Gastrocnemius medialis (tissue), 4 donors: ENCODE measurements around the gene TRAF4.

Experiments
- POLR2A ChIP-seq, 2 donors: fragments of 450-650 bp; IDR thresholded peaks; one replicate each; pipeline ENCODE4 v1.6.1; 2017; ENCODE audit warnings: antibody characterized with exemption in 2 of 2, mild to moderate bottlenecking in 2 of 2, moderate library complexity in 2 of 2
- TF ChIP-seq, protein P1 (sequence below), 5 experiments: fragments of 450-650 bp in 3 of 5; fragments of 200-600 bp in 2 of 5; sonication (generic) in 2 of 5; IDR thresholded peaks in 4 of 5; conservative IDR thresholded peaks in 1 of 5; 1 replicate in 4 of 5; 2 replicates in 1 of 5; pipeline ENCODE4 v1.5.1; 2016 to 2019; ENCODE audit warnings: antibody characterized with exemption in 5 of 5, mild to moderate bottlenecking in 3 of 5, moderate library complexity in 3 of 5

DNA sequence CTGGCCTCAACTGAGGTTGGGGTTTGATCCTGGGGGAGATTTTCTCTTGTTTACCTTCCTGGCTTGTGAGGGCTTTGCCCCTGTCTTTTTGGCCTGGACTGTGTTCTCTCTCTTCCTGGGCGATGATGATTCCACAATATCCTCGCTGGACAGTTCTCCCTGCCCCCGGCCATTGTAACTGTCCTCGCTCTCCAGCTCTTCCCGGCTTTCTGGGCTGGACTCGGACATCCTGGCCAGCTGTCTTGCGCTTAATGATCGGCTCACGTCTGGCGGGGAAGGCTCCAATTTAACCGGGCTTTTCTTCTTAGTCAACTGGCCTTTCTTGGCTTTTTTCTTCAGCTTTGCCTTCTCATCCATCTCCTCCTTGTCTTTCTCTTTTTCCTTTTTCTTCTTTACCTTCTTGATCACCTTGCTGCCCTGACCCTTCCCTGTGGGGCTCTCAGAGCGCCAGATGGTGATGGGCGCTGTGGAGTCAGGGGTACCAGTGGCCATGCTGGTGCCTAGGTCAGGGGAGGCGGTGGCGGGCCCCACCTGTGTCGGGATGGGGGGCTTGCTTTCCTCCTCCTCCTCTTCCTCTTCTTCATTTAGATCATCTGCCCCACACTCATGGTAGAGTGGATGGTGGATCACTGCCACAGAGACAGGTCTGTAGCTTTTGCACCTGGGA lies 40.1 kb upstream of the TRAF4 start:
- TF ChIP-seq POLR2A (IDR thresholded peaks at IDR 0.05), result no peak
- TF ChIP-seq, protein P1, sequence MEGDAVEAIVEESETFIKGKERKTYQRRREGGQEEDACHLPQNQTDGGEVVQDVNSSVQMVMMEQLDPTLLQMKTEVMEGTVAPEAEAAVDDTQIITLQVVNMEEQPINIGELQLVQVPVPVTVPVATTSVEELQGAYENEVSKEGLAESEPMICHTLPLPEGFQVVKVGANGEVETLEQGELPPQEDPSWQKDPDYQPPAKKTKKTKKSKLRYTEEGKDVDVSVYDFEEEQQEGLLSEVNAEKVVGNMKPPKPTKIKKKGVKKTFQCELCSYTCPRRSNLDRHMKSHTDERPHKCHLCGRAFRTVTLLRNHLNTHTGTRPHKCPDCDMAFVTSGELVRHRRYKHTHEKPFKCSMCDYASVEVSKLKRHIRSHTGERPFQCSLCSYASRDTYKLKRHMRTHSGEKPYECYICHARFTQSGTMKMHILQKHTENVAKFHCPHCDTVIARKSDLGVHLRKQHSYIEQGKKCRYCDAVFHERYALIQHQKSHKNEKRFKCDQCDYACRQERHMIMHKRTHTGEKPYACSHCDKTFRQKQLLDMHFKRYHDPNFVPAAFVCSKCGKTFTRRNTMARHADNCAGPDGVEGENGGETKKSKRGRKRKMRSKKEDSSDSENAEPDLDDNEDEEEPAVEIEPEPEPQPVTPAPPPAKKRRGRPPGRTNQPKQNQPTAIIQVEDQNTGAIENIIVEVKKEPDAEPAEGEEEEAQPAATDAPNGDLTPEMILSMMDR (IDR thresholded peaks at IDR 0.05 in 4 of 5, conservative IDR thresholded peaks at IDR 0.05 in 1 of 5), result no peak
